KOPT-K1 (cell line): Measurements from ENCODE around the gene ITSN1.

Experiments used
- H3K27ac ChIP-seq: fragments of 200-600 bp; sonication (generic); 2 replicates; pipeline ENCODE4 v1.5.1; 2016; ENCODE audit warnings: antibody characterized with exemption, mild to moderate bottlenecking, low read depth, low read length; ENCODE audit not compliant: poor library complexity, severe bottlenecking
- H3K36me3 ChIP-seq: fragments of 200-600 bp; sonication (generic); 2 replicates; pipeline ENCODE4 v1.5.1; 2017; ENCODE audit warnings: antibody characterized with exemption, mild to moderate bottlenecking, low read length, moderate library complexity; ENCODE audit not compliant: insufficient read depth
- H3K9me3 ChIP-seq: fragments of 200-600 bp; sonication (generic); 2 replicates; pipeline ENCODE4 v1.5.1; 2017; ENCODE audit warnings: antibody characterized with exemption, low read length, mild to moderate bottlenecking; ENCODE audit not compliant: insufficient read depth, poor library complexity, severe bottlenecking

Gene ITSN1

GRCh38 chr21:33684923-33685560 lies 42.7 kb downstream of the ITSN1 start:
- Histone ChIP-seq H3K36me3 (no peaks in the 10 kb centered on the region), H3K27ac (no peak overlapping the region), H3K9me3 (no peaks in the 10 kb centered on the region)

- Histone ChIP-seq H3K9me3 (no peaks in the 10 kb centered on the region), H3K36me3 (no peaks in the 10 kb centered on the region), H3K27ac (no peak overlapping the region)
These were observed 43.4 kb downstream of the ITSN1 start for GRCh38 chr21:33685613-33686197.

GRCh38 chr21:33686386-33686785 lies 44.1 kb downstream of the ITSN1 start:
- Histone ChIP-seq H3K27ac (no peak overlapping the region), H3K9me3 (no peaks in the 10 kb centered on the region), H3K36me3 (no peaks in the 10 kb centered on the region)

- no peaks in the 10 kb centered on the region for H3K36me3 ChIP-seq
- no peaks in the 10 kb centered on the region for H3K9me3 ChIP-seq
- no peak overlapping the region for H3K27ac ChIP-seq
These were observed 45.3 kb downstream of the ITSN1 start for GRCh38 chr21:33687634-33688033.

- Histone ChIP-seq H3K9me3 (no peaks in the 10 kb centered on the region), H3K27ac (no peak overlapping the region), H3K36me3 (no peaks in the 10 kb centered on the region)
These were observed 46.1 kb downstream of the ITSN1 start for GRCh38 chr21:33688353-33688752.

GRCh38 chr21:33690874-33691273 lies 48.6 kb downstream of the ITSN1 start:
- no peaks in the 10 kb centered on the region for H3K36me3 ChIP-seq
- no peak overlapping the region for H3K27ac ChIP-seq
- no peaks in the 10 kb centered on the region for H3K9me3 ChIP-seq

- Histone ChIP-seq H3K9me3 (no peaks in the 10 kb centered on the region), H3K27ac (no peak overlapping the region), H3K36me3 (no peaks in the 10 kb centered on the region)
These were observed 49.8 kb downstream of the ITSN1 start for GRCh38 chr21:33691945-33692603.

GRCh38 chr21:33695813-33696212 lies 53.5 kb downstream of the ITSN1 start:
- Histone ChIP-seq H3K27ac (no peak overlapping the region), H3K36me3 (no peaks in the 10 kb centered on the region), H3K9me3 (no peaks in the 10 kb centered on the region)

GRCh38 chr21:33696465-33696864 lies 54.2 kb downstream of the ITSN1 start:
- Histone ChIP-seq H3K27ac (no peak overlapping the region), H3K36me3 (no peaks in the 10 kb centered on the region), H3K9me3 (no peaks in the 10 kb centered on the region)

- H3K9me3 ChIP-seq, result no peaks in the 10 kb centered on the region
- H3K36me3 ChIP-seq, result no peaks in the 10 kb centered on the region
- no peak overlapping the region for H3K27ac ChIP-seq
These were observed 56.0 kb downstream of the ITSN1 start for GRCh38 chr21:33698087-33698860.

GRCh38 chr21:33699277-33699676 lies 57.0 kb downstream of the ITSN1 start:
- H3K9me3 ChIP-seq, result no peaks in the 10 kb centered on the region
- no peak overlapping the region for H3K27ac ChIP-seq
- H3K36me3 ChIP-seq, result no peaks in the 10 kb centered on the region

- Histone ChIP-seq H3K27ac (no peak overlapping the region), H3K9me3 (no peaks in the 10 kb centered on the region), H3K36me3 (no peaks in the 10 kb centered on the region)
These were observed 58.2 kb downstream of the ITSN1 start for GRCh38 chr21:33700491-33700890.

GRCh38 chr21:33703750-33704606 lies 61.7 kb downstream of the ITSN1 start:
- Histone ChIP-seq H3K36me3 (no peaks in the 10 kb centered on the region), H3K9me3 (peaks cover 12% of the 10 kb centered on the region), H3K27ac (no peak overlapping the region)

GRCh38 chr21:33707846-33708245 lies 65.5 kb downstream of the ITSN1 start:
- H3K36me3 ChIP-seq, result no peaks in the 10 kb centered on the region
- no peak overlapping the region for H3K27ac ChIP-seq
- H3K9me3 ChIP-seq, result peaks cover 24% of the 10 kb centered on the region
